ENCODE measurements around the gene DKK1.

DNA sequence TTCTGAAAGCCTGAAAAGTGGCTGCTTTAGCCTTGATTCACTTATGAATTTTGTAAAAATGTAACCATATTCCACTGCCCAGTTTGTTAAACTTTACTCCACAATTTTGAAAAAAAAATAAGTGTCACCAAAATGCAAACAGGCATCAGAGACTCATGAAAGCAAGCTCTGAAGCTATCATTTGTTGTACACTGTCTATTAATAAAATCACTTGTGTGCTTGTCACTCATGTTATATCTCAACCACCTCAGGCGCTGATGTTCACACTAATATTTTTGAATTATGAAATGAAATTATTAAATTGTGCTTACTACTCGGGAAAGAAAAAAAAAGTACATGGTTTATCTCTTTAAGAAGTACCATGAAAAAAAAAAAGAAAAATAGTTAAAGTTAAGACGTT lies 34.5 kb upstream of the DKK1 start:
- TF ChIP-seq, protein P1, sequence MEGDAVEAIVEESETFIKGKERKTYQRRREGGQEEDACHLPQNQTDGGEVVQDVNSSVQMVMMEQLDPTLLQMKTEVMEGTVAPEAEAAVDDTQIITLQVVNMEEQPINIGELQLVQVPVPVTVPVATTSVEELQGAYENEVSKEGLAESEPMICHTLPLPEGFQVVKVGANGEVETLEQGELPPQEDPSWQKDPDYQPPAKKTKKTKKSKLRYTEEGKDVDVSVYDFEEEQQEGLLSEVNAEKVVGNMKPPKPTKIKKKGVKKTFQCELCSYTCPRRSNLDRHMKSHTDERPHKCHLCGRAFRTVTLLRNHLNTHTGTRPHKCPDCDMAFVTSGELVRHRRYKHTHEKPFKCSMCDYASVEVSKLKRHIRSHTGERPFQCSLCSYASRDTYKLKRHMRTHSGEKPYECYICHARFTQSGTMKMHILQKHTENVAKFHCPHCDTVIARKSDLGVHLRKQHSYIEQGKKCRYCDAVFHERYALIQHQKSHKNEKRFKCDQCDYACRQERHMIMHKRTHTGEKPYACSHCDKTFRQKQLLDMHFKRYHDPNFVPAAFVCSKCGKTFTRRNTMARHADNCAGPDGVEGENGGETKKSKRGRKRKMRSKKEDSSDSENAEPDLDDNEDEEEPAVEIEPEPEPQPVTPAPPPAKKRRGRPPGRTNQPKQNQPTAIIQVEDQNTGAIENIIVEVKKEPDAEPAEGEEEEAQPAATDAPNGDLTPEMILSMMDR (IDR thresholded peaks at IDR 0.05) = no peak
- no peak for TF ChIP-seq ZFX (IDR thresholded peaks at IDR 0.05; ENCODE audit: borderline replicate concordance)

Measured in 22Rv1 (cell line).